Skeletal muscle tissue (tissue), 4 donors: ENCODE measurements around the gene DNAJC1. TPM values are rescaled to one million over a fixed set of nuclear protein-coding genes. Genes with fewer than 3 reads are reported as not detected.
"Not testable (repeated sequence)": the region's sequence is repeated elsewhere in the genome, so short reads cannot be mapped to it uniquely, and the experiment has no call there.

Experiments used
- H3K27ac ChIP-seq: one replicate; pipeline ENCODE4 v1.7.0; 2013; ENCODE audit warnings: mild to moderate bottlenecking, low read depth, low read length, inconsistent platforms
- H3K27me3 ChIP-seq, 3 donors: one replicate each; pipeline ENCODE4 v1.7.0; 2013; ENCODE audit warnings: low read length in 3 of 3; ENCODE audit not compliant: control insufficient read depth in 3 of 3, insufficient read depth in 3 of 3
- H3K36me3 ChIP-seq, 3 donors: one replicate each; pipeline ENCODE4 v1.7.0; 2013; ENCODE audit warnings: low read length in 3 of 3; ENCODE audit not compliant: control insufficient read depth in 3 of 3, insufficient read depth in 3 of 3
- H3K4me1 ChIP-seq, 3 donors: one replicate each; pipeline ENCODE4 v1.7.0; 2013; ENCODE audit warnings: low read length in 3 of 3, mild to moderate bottlenecking in 3 of 3; ENCODE audit not compliant: control insufficient read depth in 3 of 3, insufficient read depth in 3 of 3
- H3K4me3 ChIP-seq, 3 donors: one replicate each; pipeline ENCODE4 v1.7.0; 2013; ENCODE audit warnings: low read length in 3 of 3
- H3K9ac ChIP-seq, 3 donors: one replicate each; pipeline ENCODE4 v1.7.0; 2013; ENCODE audit warnings: low read length in 3 of 3, mild to moderate bottlenecking in 3 of 3, moderate library complexity in 2 of 3, low read depth in 1 of 3
- H3K9me3 ChIP-seq, 3 donors: one replicate each; pipeline ENCODE4 v1.7.0; 2013; ENCODE audit warnings: low read length in 3 of 3; ENCODE audit not compliant: control insufficient read depth in 3 of 3
- total RNA-seq: library from RNA; depleted of rRNA; stranded (reverse); fragments of >200 nt; gene quantifications from one replicate; pipeline ENCODE4 v1.2.3, GENCODE V29; 2014
- donor health status: Osteomylitis.

Gene DNAJC1
- total RNA-seq, 1 donor from 2014 or later, result 9.9 TPM

DNA sequence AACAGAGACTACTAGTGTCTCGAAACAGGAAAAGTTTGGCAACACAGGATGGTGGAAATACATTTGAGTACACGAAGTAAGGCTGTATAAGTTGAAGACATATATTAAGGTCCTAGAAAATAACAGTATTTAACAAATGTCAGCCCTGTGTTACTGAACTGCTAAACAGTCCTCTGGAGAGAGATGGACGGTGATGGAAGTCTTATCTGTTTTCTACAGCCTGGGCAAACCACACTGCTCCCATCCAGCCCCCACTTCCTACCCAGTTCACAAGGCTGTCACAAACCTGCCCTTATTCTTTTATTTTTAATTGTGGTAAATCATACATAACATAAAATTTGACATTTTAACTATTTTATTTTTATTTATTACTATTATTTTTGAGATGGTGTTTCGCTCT lies 179.1 kb downstream of the DNAJC1 start:
- peaks cover 0 to 17% (median 2%) of the 10 kb centered on the region in 3 donors for H3K9me3 ChIP-seq
- H3K4me3 ChIP-seq, result no peak overlapping the region
- no peaks in the 10 kb centered on the region for H3K27me3 ChIP-seq
- peaks cover 0 to 3% (median 0%) of the 10 kb centered on the region in 3 donors for H3K36me3 ChIP-seq
- H3K9ac ChIP-seq, result no peak overlapping the region
- H3K27ac ChIP-seq, result no peak overlapping the region
- H3K4me1 ChIP-seq, result no peaks in the 10 kb centered on the region

DNA sequence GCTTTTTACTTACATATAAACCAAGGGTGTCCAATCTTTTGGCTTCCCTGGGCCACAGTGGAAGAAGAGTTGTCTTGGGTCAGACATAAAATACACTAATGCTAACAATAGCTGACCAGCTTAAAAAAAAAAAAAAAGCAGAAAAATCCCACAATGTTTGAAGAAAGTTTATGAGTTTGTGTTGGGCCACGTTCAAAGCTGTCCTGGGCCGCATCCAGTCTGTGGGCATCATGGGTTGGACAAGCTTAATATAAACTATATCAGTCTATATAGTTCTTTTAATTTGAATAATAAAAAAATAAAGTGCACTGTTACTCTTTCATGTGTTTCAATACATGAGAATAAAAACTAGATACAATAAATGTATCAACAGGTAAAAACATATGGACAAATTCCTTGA lies 179.9 kb downstream of the DNAJC1 start:
- Histone ChIP-seq H3K36me3 (peaks cover 0 to 3% (median 0%) of the 10 kb centered on the region in 3 donors), H3K9ac (no peak overlapping the region), H3K9me3 (peaks cover 0 to 17% (median 2%) of the 10 kb centered on the region in 3 donors), H3K27ac (no peak overlapping the region), H3K27me3 (no peaks in the 10 kb centered on the region), H3K4me1 (no peaks in the 10 kb centered on the region), H3K4me3 (no peak overlapping the region)

GRCh38 chr10:21822273-21822672 lies 181.3 kb downstream of the DNAJC1 start:
- H3K9ac ChIP-seq, H3K27ac ChIP-seq, H3K4me3 ChIP-seq, H3K9me3 ChIP-seq, H3K27me3 ChIP-seq, H3K4me1 ChIP-seq, H3K36me3 ChIP-seq: not testable (repeated sequence)

- H3K36me3 ChIP-seq, result no peaks in the 10 kb centered on the region
- no peak overlapping the region for H3K4me3 ChIP-seq
- no peak overlapping the region for H3K27ac ChIP-seq
- no peaks in the 10 kb centered on the region for H3K27me3 ChIP-seq
- no peaks in the 10 kb centered on the region for H3K4me1 ChIP-seq
- no peak overlapping the region for H3K9ac ChIP-seq
- H3K9me3 ChIP-seq, result peaks cover 0 to 3% (median 0%) of the 10 kb centered on the region in 3 donors
Measured at GRCh38 chr10:21820952-21821351, 182.6 kb downstream of the DNAJC1 start.

GRCh38 chr10:21818416-21818815 lies 185.1 kb downstream of the DNAJC1 start:
- not testable (repeated sequence) for H3K4me1 ChIP-seq, H3K36me3 ChIP-seq, H3K4me3 ChIP-seq, H3K9ac ChIP-seq, H3K27ac ChIP-seq, H3K27me3 ChIP-seq, H3K9me3 ChIP-seq

DNA sequence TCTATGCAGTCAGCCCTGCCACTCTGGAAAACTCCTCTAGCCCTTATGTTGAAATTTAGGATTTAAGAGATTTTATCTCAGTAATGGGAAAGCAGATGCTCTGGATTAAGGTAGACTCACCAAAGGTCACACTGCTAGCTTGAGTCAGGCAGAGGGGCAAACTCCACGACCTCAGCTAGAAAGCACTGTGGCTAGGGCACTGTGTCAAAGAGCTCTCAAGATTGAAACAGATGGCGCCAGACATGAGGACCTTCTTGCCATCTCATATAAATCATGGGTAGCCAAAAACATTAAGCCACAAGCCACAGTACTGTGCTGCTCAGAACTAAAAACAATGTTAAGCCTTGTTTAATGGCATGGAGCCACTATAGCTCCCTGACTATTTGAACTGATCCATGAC lies 188.7 kb downstream of the DNAJC1 start:
- Histone ChIP-seq H3K27ac (no peak overlapping the region), H3K4me3 (no peak overlapping the region), H3K9ac (no peak overlapping the region), H3K4me1 (no peaks in the 10 kb centered on the region), H3K9me3 (no peaks in the 10 kb centered on the region), H3K27me3 (no peaks in the 10 kb centered on the region), H3K36me3 (no peaks in the 10 kb centered on the region)

DNA sequence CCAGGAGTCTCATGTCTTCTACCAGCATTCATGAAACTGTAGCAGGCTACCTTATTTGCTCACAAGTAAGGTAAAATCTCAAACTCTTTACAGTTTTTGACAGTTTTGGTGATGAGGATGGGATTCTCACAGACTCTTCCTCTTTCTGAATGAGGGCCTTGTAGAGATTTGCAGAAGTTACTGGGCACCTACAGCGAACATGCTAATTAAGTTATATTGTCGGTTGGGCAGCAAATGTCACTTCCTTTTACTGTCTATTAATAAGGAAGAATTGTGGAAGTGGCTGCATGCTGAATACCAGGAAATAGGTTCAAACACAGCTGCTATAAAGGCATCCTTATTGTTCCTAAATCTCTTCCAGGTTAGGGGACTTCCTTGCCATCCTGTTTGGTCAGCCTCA lies 189.6 kb downstream of the DNAJC1 start:
- Histone ChIP-seq H3K36me3 (no peaks in the 10 kb centered on the region), H3K4me1 (no peaks in the 10 kb centered on the region), H3K27ac (no peak overlapping the region), H3K4me3 (no peak overlapping the region), H3K9ac (no peak overlapping the region), H3K9me3 (no peaks in the 10 kb centered on the region), H3K27me3 (no peaks in the 10 kb centered on the region)

- no peaks in the 10 kb centered on the region for H3K4me1 ChIP-seq
Measured at GRCh38 chr10:21811245-21811585, 192.3 kb downstream of the DNAJC1 start.

GRCh38 chr10:21810582-21811244 lies 192.8 kb downstream of the DNAJC1 start:
- H3K4me1 ChIP-seq, result no peaks in the 10 kb centered on the region
- no peaks in the 10 kb centered on the region for H3K27me3 ChIP-seq
- H3K4me3 ChIP-seq, result no peak overlapping the region
- H3K27ac ChIP-seq, result no peak overlapping the region
- no peak overlapping the region for H3K9ac ChIP-seq
- H3K36me3 ChIP-seq, result no peaks in the 10 kb centered on the region
- H3K9me3 ChIP-seq, result no peaks in the 10 kb centered on the region

More at GRCh38 chr10:21811245-21811585, 192.3 kb downstream of the DNAJC1 start:
- H3K27me3 ChIP-seq, result no peaks in the 10 kb centered on the region
- H3K9me3 ChIP-seq, result no peaks in the 10 kb centered on the region
- no peaks in the 10 kb centered on the region for H3K36me3 ChIP-seq
- H3K4me3 ChIP-seq, result no peak overlapping the region
- H3K27ac ChIP-seq, result no peak overlapping the region
- no peak overlapping the region for H3K9ac ChIP-seq

- Histone ChIP-seq H3K27ac (no peak overlapping the region), H3K9ac (no peak overlapping the region), H3K9me3 (no peaks in the 10 kb centered on the region), H3K4me3 (no peak overlapping the region), H3K36me3 (no peaks in the 10 kb centered on the region), H3K27me3 (no peaks in the 10 kb centered on the region), H3K4me1 (no peaks in the 10 kb centered on the region)
Measured at GRCh38 chr10:21808550-21808949, 195.0 kb downstream of the DNAJC1 start.
